Hepatocyte (in vitro differentiated cells): Measurements from ENCODE around the gene ATP10D. TPM values are rescaled to one million over a fixed set of nuclear protein-coding genes. Genes with fewer than 3 reads are reported as not detected.

Source experiments
- DNase-seq: peaks from one replicate; pipeline ENCODE4 v3.0.0-alpha.2; 2016; ENCODE audit warnings: low spot score
- H2AFZ ChIP-seq: fragments of 200-600 bp; sonication (generic); 2 replicates; pipeline ENCODE4 v1.6.0; 2016; ENCODE audit warnings: antibody characterized with exemption, mild to moderate bottlenecking
- H3K27ac ChIP-seq: fragments of 200-600 bp; sonication (generic); 2 replicates; pipeline ENCODE4 v1.5.1; 2016; ENCODE audit warnings: mild to moderate bottlenecking
- H3K27me3 ChIP-seq: fragments of 200-600 bp; sonication (generic); 2 replicates; pipeline ENCODE4 v1.6.1; 2016
- H3K36me3 ChIP-seq: fragments of 200-600 bp; sonication (generic); replicated peaks from 2 replicates; pipeline ENCODE4 v1.5.1; 2016; ENCODE audit warnings: low read depth; ENCODE audit not compliant: insufficient read depth
- H3K4me1 ChIP-seq: fragments of 200-600 bp; sonication (generic); 2 replicates; pipeline ENCODE4 v1.5.1; 2016; ENCODE audit warnings: mild to moderate bottlenecking, moderate library complexity; ENCODE audit not compliant: insufficient read depth
- H3K4me2 ChIP-seq: fragments of 200-600 bp; sonication (generic); 2 replicates; pipeline ENCODE4 v1.6.0; 2016
- H3K4me3 ChIP-seq: fragments of 200-600 bp; sonication (generic); 2 replicates; pipeline ENCODE4 v1.5.1; 2016; ENCODE audit warnings: mild to moderate bottlenecking
- H3K79me2 ChIP-seq: fragments of 200-600 bp; sonication (generic); 2 replicates; pipeline ENCODE4 v1.6.0; 2017; ENCODE audit warnings: mild to moderate bottlenecking
- H3K9me2 ChIP-seq: fragments of 200-600 bp; sonication (generic); replicated peaks from 2 replicates; pipeline ENCODE4 v1.6.0; 2017; ENCODE audit warnings: mild to moderate bottlenecking; ENCODE audit not compliant: insufficient read depth
- H3K9me3 ChIP-seq: fragments of 200-600 bp; sonication (generic); 2 replicates; pipeline ENCODE4 v1.5.1; 2016; ENCODE audit warnings: low read depth, mild to moderate bottlenecking
- H4K20me1 ChIP-seq: fragments of 200-600 bp; sonication (generic); 2 replicates; pipeline ENCODE4 v1.6.0; 2016; ENCODE audit warnings: mild to moderate bottlenecking; ENCODE audit not compliant: insufficient read depth, poor library complexity, severe bottlenecking
- CTCF ChIP-seq: fragments of 200-600 bp; sonication (generic); IDR thresholded peaks from 2 replicates; pipeline ENCODE4 v1.5.1; 2016; ENCODE audit warnings: antibody characterized with exemption, mild to moderate bottlenecking; ENCODE audit not compliant: poor library complexity
- EZH2 ChIP-seq: fragments of 200-600 bp; sonication (generic); IDR thresholded peaks from 2 replicates; pipeline ENCODE4 v1.6.1; 2016; ENCODE audit warnings: antibody characterized with exemption, mild to moderate bottlenecking, borderline replicate concordance
- EZH2phosphoT487 ChIP-seq: fragments of 200-600 bp; sonication (generic); IDR thresholded peaks from one replicate; pipeline ENCODE4 v1.6.1; 2018; ENCODE audit warnings: antibody characterized with exemption, mild to moderate bottlenecking, low read depth, moderate library complexity; ENCODE audit not compliant: unreplicated experiment, severe bottlenecking
- WGBS: methylation state at CpG from one replicate; pipeline ENCODE4 v1.1.6; 2016; ENCODE audit warnings: low lambda C conversion rate; ENCODE audit errors: missing lambda C conversion rate; 5-methylcytosine and 5-hydroxymethylcytosine counted together
- polyA plus RNA-seq: library from polyadenylated mRNA; unstranded; fragments of >200 nt; fragmentation: Nextera tagmentation; extraction: Ambion mirVana; gene quantifications from 2 replicates; pipeline ENCODE4 v1.2.1, GENCODE V29; 2016
- total RNA-seq: library from RNA; depleted of rRNA; stranded (reverse); fragments of >200 nt; gene quantifications from 2 replicates; pipeline ENCODE4 v1.2.3, GENCODE V29; 2014

Gene ATP10D
- total and polyA plus RNA-seq, 2 experiments from 2014 or later = 8.0 to 14.7 TPM

DNA sequence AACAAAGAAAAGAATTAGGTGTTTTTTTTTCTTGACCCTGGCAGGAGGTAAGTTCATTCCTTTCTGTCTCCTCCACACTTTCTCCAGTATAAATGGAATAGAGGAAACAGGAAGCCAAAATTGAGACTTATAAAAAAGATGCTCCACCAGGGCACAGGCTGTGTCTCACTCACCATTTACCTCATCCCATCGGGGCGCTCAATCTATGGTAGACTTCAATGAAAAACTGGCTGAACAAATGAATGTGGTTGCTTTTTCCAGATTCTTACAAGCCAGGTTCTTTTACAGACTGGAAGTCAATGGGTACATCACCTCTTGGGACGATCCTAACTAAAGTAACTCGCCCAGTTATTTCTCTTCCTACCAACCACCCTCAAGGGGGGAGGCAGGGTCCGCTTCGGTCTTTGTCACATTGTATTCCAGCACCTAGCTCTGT is 22.3 kb upstream of the ATP10D start:
- Histone ChIP-seq H3K4me1 (no peaks in the 10 kb centered on the region), H4K20me1 (no peaks in the 10 kb centered on the region), H3K79me2 (peaks cover 15% of the 10 kb centered on the region), H3K4me3 (peak overlapping the region; percentile 51), H3K27me3 (no peaks in the 10 kb centered on the region), H3K9me2 (no peaks in the 10 kb centered on the region), H2AFZ (peak overlapping the region; percentile 90), H3K27ac (peak overlapping the region; percentile 68), H3K4me2 (peak overlapping the region; percentile 81), H3K9me3 (no peaks in the 10 kb centered on the region), H3K36me3 (no peaks in the 10 kb centered on the region)
- DNase-seq = no peak
- TF ChIP-seq CTCF (no peak), EZH2phosphoT487 (no peak), EZH2 (no peak)
- WGBS = 2% methylated on average over 6 of the region's 6 CpGs

GRCh38 chr4:47463235-47463956 is 21.7 kb upstream of the ATP10D start, which contains the start of gene COMMD8:
Gene COMMD8 (minus strand): TSS chr4:47463702. CDS start chr4:47463651, 51 bp downstream.
- Histone ChIP-seq H3K27me3 (no peaks in the 10 kb centered on the region), H3K79me2 (peaks cover 15% of the 10 kb centered on the region), H3K4me2 (peak within 1 kb of the TSS; percentile 81), H3K27ac (peak within 1 kb of the TSS; percentile 68), H2AFZ (peak within 1 kb of the TSS; percentile 90), H3K9me3 (no peaks in the 10 kb centered on the region), H3K4me3 (peak within 1 kb of the TSS; percentile 51), H3K36me3 (no peaks in the 10 kb centered on the region), H3K9me2 (no peaks in the 10 kb centered on the region), H4K20me1 (no peaks in the 10 kb centered on the region), H3K4me1 (no peaks in the 10 kb centered on the region)
- TF ChIP-seq EZH2 (no peak), CTCF (peak; percentile 22), EZH2phosphoT487 (no peak)
- WGBS = under 1% methylated on average over 39 of the region's 51 CpGs
- DNase-seq = peak; percentile 100

GRCh38 chr4:47465004-47465403 is 20.1 kb upstream of the ATP10D start:
- no peaks in the 10 kb centered on the region for H3K9me3 ChIP-seq
- H3K27ac ChIP-seq = no peak overlapping the region
- no peaks in the 10 kb centered on the region for H3K36me3 ChIP-seq
- TF ChIP-seq EZH2 (no peak), EZH2phosphoT487 (no peak)
- DNase-seq = no peak
- no peak overlapping the region for H3K4me3 ChIP-seq
- no peak overlapping the region for H3K4me2 ChIP-seq
- peaks cover 15% of the 10 kb centered on the region for H3K79me2 ChIP-seq
- no peaks in the 10 kb centered on the region for H3K9me2 ChIP-seq
- H3K27me3 ChIP-seq = no peaks in the 10 kb centered on the region
- no peaks in the 10 kb centered on the region for H4K20me1 ChIP-seq
- H2AFZ ChIP-seq = no peak overlapping the region
- 63% methylated on average over 2 of the region's 2 CpGs for WGBS
- no peaks in the 10 kb centered on the region for H3K4me1 ChIP-seq

DNA sequence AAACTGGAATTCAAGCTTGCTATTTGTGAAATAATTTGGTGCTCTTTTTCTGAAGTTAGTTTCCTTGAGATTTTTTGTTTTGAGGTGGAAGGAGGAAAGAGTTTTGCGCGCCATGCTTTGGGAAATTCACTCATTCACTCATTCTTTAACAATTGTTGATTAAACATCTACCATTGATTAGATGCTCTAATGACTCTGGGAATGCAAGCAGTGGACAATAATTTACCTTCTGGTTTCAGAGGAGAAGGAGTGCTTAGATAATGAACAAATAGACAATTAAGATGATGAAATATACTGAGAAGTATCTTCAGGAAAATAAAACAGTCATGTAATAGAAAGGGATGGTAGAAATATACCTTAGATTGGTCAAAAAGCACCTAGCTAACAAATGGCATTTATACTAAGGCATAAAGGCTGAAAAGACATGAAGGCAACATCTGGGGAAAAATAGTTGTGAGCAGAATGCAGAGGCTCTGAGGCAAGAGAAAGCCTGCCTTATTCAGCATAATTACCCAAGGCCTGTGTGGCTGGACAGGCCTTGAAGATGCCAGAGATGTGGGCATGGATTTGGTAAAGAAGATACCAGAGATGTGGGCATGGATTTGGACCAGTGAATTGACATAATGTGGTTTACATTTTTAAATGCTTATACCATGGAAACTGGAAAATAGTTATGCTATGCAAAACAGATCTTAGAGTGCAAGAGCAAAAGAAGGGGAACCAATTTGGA is 18.9 kb upstream of the ATP10D start:
- H3K27ac ChIP-seq = no peak overlapping the region
- no peaks in the 10 kb centered on the region for H4K20me1 ChIP-seq
- H3K9me2 ChIP-seq = no peaks in the 10 kb centered on the region
- H3K27me3 ChIP-seq = no peaks in the 10 kb centered on the region
- peaks cover 13% of the 10 kb centered on the region for H3K79me2 ChIP-seq
- H2AFZ ChIP-seq = no peak overlapping the region
- H3K4me3 ChIP-seq = no peak overlapping the region
- H3K4me1 ChIP-seq = no peaks in the 10 kb centered on the region
- H3K36me3 ChIP-seq = no peaks in the 10 kb centered on the region
- TF ChIP-seq EZH2phosphoT487 (no peak), EZH2 (no peak), CTCF (no peak)
- no peak overlapping the region for H3K4me2 ChIP-seq
- H3K9me3 ChIP-seq = no peaks in the 10 kb centered on the region
- 45% methylated on average over 2 of the region's 2 CpGs for WGBS
- DNase-seq = no peak
